Kidney epithelial cell (primary cell): ENCODE measurements around the gene SPOCK3. TPM values are rescaled to one million over a fixed set of nuclear protein-coding genes. Genes with fewer than 3 reads are reported as not detected.

Experiments
- DNase-seq: peaks from one replicate; pipeline ENCODE4 v3.0.0-alpha.2; 2010; ENCODE audit warnings: low read depth
- H3K27me3 ChIP-seq: 2 replicates; pipeline ENCODE4 v1.6.0; 2011; ENCODE audit warnings: low read length; ENCODE audit not compliant: control insufficient read depth, insufficient read depth
- H3K36me3 ChIP-seq: 2 replicates; pipeline ENCODE4 v1.5.1; 2011; ENCODE audit warnings: low read length; ENCODE audit not compliant: control insufficient read depth, insufficient read depth
- H3K4me3 ChIP-seq: 2 replicates; pipeline ENCODE4 v1.5.1; 2011; ENCODE audit warnings: low read depth, mild to moderate bottlenecking, control low read depth, low read length
- CTCF ChIP-seq: IDR thresholded peaks from 2 replicates; pipeline ENCODE4 v1.5.1; 2011; ENCODE audit warnings: mild to moderate bottlenecking, moderate library complexity, low read length, control low read depth, inconsistent platforms; ENCODE audit not compliant: insufficient read depth, poor library complexity, severe bottlenecking
- total RNA-seq: library from RNA; depleted of rRNA; stranded (reverse); fragments of >200 nt; gene quantifications from 2 replicates; pipeline ENCODE4 v1.2.3, GENCODE V29; 2015

The SPOCK3 gene
- total RNA-seq, 1 donor from 2014 or later: 1.4 TPM

- H3K4me3 ChIP-seq: no peak overlapping the region
- H3K36me3 ChIP-seq: no peaks in the 10 kb centered on the region
- no peak for DNase-seq
- no peak for TF ChIP-seq CTCF
- no peaks in the 10 kb centered on the region for H3K27me3 ChIP-seq
Observed at GRCh38 chr4:166895771-166896170, 338.5 kb downstream of the SPOCK3 start.

GRCh38 chr4:166887457-166887856 is 346.8 kb downstream of the SPOCK3 start:
- H3K4me3 ChIP-seq: no peak overlapping the region
- DNase-seq: no peak
- H3K36me3 ChIP-seq: no peaks in the 10 kb centered on the region
- no peaks in the 10 kb centered on the region for H3K27me3 ChIP-seq
- TF ChIP-seq CTCF: no peak

- Histone ChIP-seq H3K27me3 (no peaks in the 10 kb centered on the region), H3K4me3 (no peak overlapping the region), H3K36me3 (no peaks in the 10 kb centered on the region)
- no peak for DNase-seq
- no peak for TF ChIP-seq CTCF
Observed at GRCh38 chr4:166886718-166887117, 347.6 kb downstream of the SPOCK3 start.

- Histone ChIP-seq H3K27me3 (no peaks in the 10 kb centered on the region), H3K36me3 (no peaks in the 10 kb centered on the region), H3K4me3 (no peak overlapping the region)
- DNase-seq: no peak
- TF ChIP-seq CTCF: no peak
Observed at GRCh38 chr4:166882221-166882620, 352.1 kb downstream of the SPOCK3 start.

GRCh38 chr4:166875821-166876220 is 358.5 kb downstream of the SPOCK3 start:
- H3K4me3 ChIP-seq: no peak overlapping the region

More at GRCh38 chr4:166875821-166876220, 358.5 kb downstream of the SPOCK3 start:
- TF ChIP-seq CTCF: no peak
- no peak for DNase-seq
- no peaks in the 10 kb centered on the region for H3K36me3 ChIP-seq
- H3K27me3 ChIP-seq: no peaks in the 10 kb centered on the region
